ENCODE data around the gene APBB2.

Gene APBB2

GRCh38 chr4:41215969-41216293, 1.6 kb upstream of the APBB2 start:
- TF ChIP-seq CTCF (conservative IDR thresholded peaks at IDR 0.05) (no peak), ZFX (IDR thresholded peaks at IDR 0.05) (no peak)
- H3K27ac ChIP-seq: peak overlapping the region; percentile 97

- TF ChIP-seq CTCF (conservative IDR thresholded peaks at IDR 0.05) (no peak), ZFX (IDR thresholded peaks at IDR 0.05) (no peak)
- peak overlapping the region; percentile 66; the same call in 1 of the 2 replicates for H3K27ac ChIP-seq
Observed at GRCh38 chr4:41215155-41215554, 813 bp upstream of the APBB2 start.

GRCh38 chr4:41214825-41215146, 444 bp upstream of the APBB2 start:
- peak overlapping the region; percentile 66; the same call in 1 of the 2 replicates for H3K27ac ChIP-seq
- TF ChIP-seq CTCF (conservative IDR thresholded peaks at IDR 0.05) (peak; percentile 70), ZFX (IDR thresholded peaks at IDR 0.05) (no peak)

- H3K27ac ChIP-seq: peak overlapping the region; percentile 66
- TF ChIP-seq ZFX (IDR thresholded peaks at IDR 0.05) (no peak), CTCF (conservative IDR thresholded peaks at IDR 0.05) (no peak)
Observed at GRCh38 chr4:41213625-41214135, 662 bp downstream of the APBB2 start.

- TF ChIP-seq CTCF (conservative IDR thresholded peaks at IDR 0.05) (peak; percentile 65), ZFX (IDR thresholded peaks at IDR 0.05) (no peak)
- H3K27ac ChIP-seq: no peak overlapping the region
Observed at GRCh38 chr4:41212616-41213203, 1.6 kb downstream of the APBB2 start.

GRCh38 chr4:41211951-41212615, 2.3 kb downstream of the APBB2 start:
- TF ChIP-seq ZFX (IDR thresholded peaks at IDR 0.05) (no peak), CTCF (conservative IDR thresholded peaks at IDR 0.05) (no peak)
- H3K27ac ChIP-seq: no peak overlapping the region

GRCh38 chr4:41209901-41210300, 4.4 kb downstream of the APBB2 start:
- no peak overlapping the region for H3K27ac ChIP-seq
- TF ChIP-seq CTCF (conservative IDR thresholded peaks at IDR 0.05) (no peak), ZFX (IDR thresholded peaks at IDR 0.05) (no peak)
